Ovary (tissue), 9 donors: ENCODE measurements around the gene GPX3. TPM values are rescaled to one million over a fixed set of nuclear protein-coding genes. Genes with fewer than 3 reads are reported as not detected.

Experiments used
- DNase-seq, 5 donors: peaks; one replicate each; pipeline ENCODE4 v3.0.0-alpha.2; 2019 to 2020
- H3K27ac ChIP-seq, 2 donors: fragments of 200-600 bp; one replicate each; pipeline versions ENCODE4 v1.5.1 to v1.8.0; 2019 to 2022
- H3K27me3 ChIP-seq: fragments of 200-600 bp; one replicate; pipeline ENCODE4 v1.8.0; 2022
- H3K36me3 ChIP-seq: fragments of 200-600 bp; sonication (generic); one replicate; pipeline ENCODE4 v1.5.1; 2019
- H3K4me1 ChIP-seq: one replicate; pipeline ENCODE4 v1.8.1; 2013; ENCODE audit warnings: mild to moderate bottlenecking, moderate library complexity; ENCODE audit not compliant: insufficient read depth
- H3K4me3 ChIP-seq: fragments of 200-600 bp; sonication (generic); one replicate; pipeline ENCODE4 v1.5.1; 2017
- H3K9me3 ChIP-seq, 2 donors: fragments of 200-600 bp in 1 of 2; sonication (generic) in 1 of 2; one replicate each; pipeline versions ENCODE4 v1.5.1 to v1.8.1; 2013 to 2019; ENCODE audit warnings: mild to moderate bottlenecking in 1 of 2, moderate library complexity in 1 of 2
- EP300 ChIP-seq: sonication (generic); formaldehyde crosslinking; IDR thresholded peaks from one replicate; pipeline ENCODE4 v1.6.1; 2017; ENCODE audit warnings: antibody characterized with exemption
- POLR2A ChIP-seq: fragments of 450-650 bp; IDR thresholded peaks from one replicate; pipeline ENCODE4 v1.6.1; 2017; ENCODE audit warnings: antibody characterized with exemption, mild to moderate bottlenecking, moderate library complexity
- WGBS, 3 donors: extraction: QIAGEN DNeasy Blood & Tissue Kit in 1 of 3; methylation state at CpG; one replicate each; pipeline versions ENCODE4 v1.1.5 to v1.1.7; 2013 to 2017; 5-methylcytosine and 5-hydroxymethylcytosine counted together
- intact Hi-C, 4 donors: fragments of 100-400 bp; cut with DNase I; formaldehyde crosslinking; loops; one replicate each; pipeline versions ENCODE4 v1.11.0 to v1.15.1; 2022 to 2023
- polyA plus RNA-seq, 2 donors: library from polyadenylated mRNA; stranded (reverse); fragments of 200-250 nt in 1 of 2; fragments of 350-450 nt in 1 of 2; fragmentation: Illumina TruSeq in 1 of 2; extraction: RNeasy Lipid Tissue Mini Kit (QIAGEN cat#74804) in 1 of 2; gene quantifications; one replicate each; pipeline ENCODE4 v1.2.3, GENCODE V29; 2013 to 2014
- total RNA-seq, 7 donors: library from RNA; depleted of rRNA in 2 of 7; stranded (reverse); fragments of >200 nt in 2 of 7; fragmentation: NEBNext Ultra II Directional in 3 of 7; extraction: Animal tissue kit (Norgen Biotek cat#: 25700) in 3 of 7; gene quantifications; one replicate each; pipeline versions ENCODE4 v1.1.0 to v1.2.4, GENCODE V29; 2016 to 2023
- TF ChIP-seq, protein P1 (sequence below), 3 donors: fragments of 450-650 bp in 2 of 3; fragments of 200-600 bp in 1 of 3; IDR thresholded peaks; one replicate each; pipeline versions ENCODE4 v1.5.1 to v1.8.0; 2016 to 2022; ENCODE audit warnings: antibody characterized with exemption in 3 of 3, mild to moderate bottlenecking in 1 of 3
- donor health status: DM: no; HTN: no; CAD: no; lungs with moderate emphysema.
- donor health status: DM: no; HTN: no; CAD: no.
- donor health status: Bipolar disorder and iron deficiency.
- donor health status: DM: yes; HTN: yes; CAD: no.
- donor health status: DM: no; HTN: no; CAD: no.
- donor health status: DM: yes; HTN: yes; CAD: no.

GPX3 gene
- total and polyA plus RNA-seq, 9 donors, result 110 to 827 (median 292) TPM

DNA sequence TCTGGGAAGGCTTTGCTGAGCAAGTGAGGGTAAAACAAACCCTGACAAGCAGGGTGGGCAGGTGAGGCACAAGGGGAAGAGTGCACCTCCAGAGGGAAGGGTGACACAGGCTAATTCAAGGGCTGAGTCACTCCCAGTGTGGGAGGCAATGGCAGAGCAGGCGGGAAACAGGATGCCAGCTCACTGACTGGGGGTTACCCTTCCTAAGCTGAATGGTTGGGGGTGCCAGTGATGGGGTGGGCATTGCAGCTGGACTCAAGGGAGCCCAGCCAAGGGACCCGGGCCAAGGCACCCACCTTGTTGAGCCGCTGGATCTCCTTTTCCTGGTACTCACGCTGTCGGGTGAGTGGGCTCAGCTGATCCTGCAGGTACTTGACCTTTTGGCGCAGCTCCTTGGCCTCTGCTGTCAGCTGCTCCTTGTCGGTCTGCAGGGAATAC lies 18.4 kb downstream of the GPX3 start:
- DNase-seq, result no peak
- Histone ChIP-seq H3K27ac (peak overlapping the region; percentile 51 to 60), H3K4me3 (no peak overlapping the region), H3K4me1 (peaks cover 26% of the 10 kb centered on the region), H3K36me3 (no peaks in the 10 kb centered on the region), H3K9me3 (no peaks in the 10 kb centered on the region), H3K27me3 (no peaks in the 10 kb centered on the region)
- TF ChIP-seq, protein P1, sequence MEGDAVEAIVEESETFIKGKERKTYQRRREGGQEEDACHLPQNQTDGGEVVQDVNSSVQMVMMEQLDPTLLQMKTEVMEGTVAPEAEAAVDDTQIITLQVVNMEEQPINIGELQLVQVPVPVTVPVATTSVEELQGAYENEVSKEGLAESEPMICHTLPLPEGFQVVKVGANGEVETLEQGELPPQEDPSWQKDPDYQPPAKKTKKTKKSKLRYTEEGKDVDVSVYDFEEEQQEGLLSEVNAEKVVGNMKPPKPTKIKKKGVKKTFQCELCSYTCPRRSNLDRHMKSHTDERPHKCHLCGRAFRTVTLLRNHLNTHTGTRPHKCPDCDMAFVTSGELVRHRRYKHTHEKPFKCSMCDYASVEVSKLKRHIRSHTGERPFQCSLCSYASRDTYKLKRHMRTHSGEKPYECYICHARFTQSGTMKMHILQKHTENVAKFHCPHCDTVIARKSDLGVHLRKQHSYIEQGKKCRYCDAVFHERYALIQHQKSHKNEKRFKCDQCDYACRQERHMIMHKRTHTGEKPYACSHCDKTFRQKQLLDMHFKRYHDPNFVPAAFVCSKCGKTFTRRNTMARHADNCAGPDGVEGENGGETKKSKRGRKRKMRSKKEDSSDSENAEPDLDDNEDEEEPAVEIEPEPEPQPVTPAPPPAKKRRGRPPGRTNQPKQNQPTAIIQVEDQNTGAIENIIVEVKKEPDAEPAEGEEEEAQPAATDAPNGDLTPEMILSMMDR (IDR thresholded peaks at IDR 0.05), result no peak
- intact Hi-C loops, result loop anchor here in 1 of 4 donors (5.0 kb wide), 1 partner anchor 37 kb away; no protein-coding TSS in a partner anchor
- WGBS, 3 donors, result 67 to 73% (median 72%) methylated on average over 7 of the region's 7 CpGs

DNA sequence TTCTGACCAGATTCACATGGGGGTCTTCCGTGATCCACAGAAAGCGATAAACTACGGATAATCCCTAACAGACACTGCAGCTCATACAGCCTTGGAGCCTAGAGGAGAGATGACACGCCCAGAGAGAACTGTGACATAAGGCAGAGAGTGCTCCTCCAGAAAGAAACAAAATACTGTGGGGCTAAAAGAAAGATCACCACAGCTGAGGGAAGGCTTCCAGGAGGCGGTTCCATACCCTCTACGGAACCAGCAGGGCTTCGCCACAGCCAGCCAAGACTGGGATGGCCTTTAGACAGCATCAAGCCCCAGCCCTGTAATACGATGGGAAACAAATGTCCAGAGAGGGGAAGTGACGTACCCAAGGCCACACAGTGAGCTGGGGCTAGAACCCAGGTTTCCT lies 19.3 kb downstream of the GPX3 start:
- H3K4me1 ChIP-seq, result peaks cover 26% of the 10 kb centered on the region
- H3K27me3 ChIP-seq, result no peaks in the 10 kb centered on the region
- intact Hi-C loops, result loop anchor here in 1 of 4 donors (5.0 kb wide), 1 partner anchor 37 kb away; no protein-coding TSS in a partner anchor
- no peak for TF ChIP-seq EP300
- no peak for TF ChIP-seq POLR2A
- TF ChIP-seq, protein P1 (IDR thresholded peaks at IDR 0.05), result no peak
- no peaks in the 10 kb centered on the region for H3K36me3 ChIP-seq
- H3K4me3 ChIP-seq, result no peak overlapping the region
- H3K27ac ChIP-seq, result no peak overlapping the region
- 89 to 94% (median 92%) methylated on average over 9 of the region's 9 CpGs for WGBS, 3 donors
- no peak for DNase-seq
- H3K9me3 ChIP-seq, result no peaks in the 10 kb centered on the region

DNA sequence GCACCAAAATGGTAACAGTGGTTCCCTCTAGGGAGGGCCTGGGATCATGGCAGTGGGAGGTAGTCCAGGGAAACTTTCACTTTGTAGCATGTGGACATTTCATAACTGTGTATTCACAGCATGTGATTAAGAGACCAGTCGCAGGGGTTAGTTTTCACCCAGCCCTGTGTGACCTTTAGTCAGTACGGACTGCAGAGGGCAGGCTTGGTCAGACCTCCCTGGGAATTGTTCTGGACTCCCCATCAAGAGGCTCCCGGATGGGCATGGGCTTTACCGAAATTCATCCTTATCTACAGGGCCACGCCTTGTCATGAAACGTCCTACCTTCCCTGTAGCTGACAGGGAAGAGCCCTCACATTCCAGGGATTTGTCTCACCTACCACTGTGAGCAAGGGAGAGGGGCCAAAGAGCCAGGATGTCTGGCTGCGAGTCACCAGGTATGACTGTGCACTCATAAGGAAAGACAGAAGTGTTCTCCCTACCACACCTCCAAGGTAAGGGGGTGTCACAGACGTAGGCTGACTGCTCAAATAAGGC lies 19.9 kb downstream of the GPX3 start:
- WGBS, 3 donors, result 66 to 75% (median 70%) methylated on average over 8 of the region's 8 CpGs

DNA sequence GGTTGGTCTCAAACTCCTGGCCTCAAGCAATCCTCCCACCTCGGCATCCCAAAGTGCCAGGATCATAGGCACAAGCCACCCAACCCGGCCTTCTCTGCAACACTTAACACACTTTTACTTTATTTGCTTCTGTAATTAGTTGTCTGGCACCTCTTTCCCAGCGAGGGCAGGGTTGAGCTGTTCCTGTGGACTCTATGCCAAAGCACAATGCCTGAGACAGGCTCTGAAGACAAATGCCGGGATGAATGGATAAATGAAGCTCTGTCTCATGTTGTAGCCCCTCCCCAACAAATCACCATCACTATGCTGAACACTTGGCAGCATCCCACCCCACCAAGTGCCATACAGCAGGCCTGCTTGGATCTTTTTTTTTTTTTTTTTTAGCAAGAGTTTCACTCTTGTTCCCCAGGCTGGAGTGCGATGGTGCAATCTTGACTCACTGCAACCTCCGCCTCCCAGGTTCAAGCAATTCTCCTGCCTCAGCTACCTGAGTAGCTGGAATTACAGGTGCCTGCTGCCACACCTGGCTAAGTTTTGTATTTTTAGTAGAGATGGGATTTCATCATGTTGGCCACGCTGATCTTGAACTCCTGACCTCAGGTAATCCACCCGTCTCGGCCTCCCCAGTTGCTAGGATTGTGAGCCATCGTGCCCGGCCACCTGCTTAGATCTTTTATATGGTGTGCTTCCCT lies 21.3 kb downstream of the GPX3 start:
- Histone ChIP-seq H3K9me3 (no peaks in the 10 kb centered on the region), H3K27me3 (no peaks in the 10 kb centered on the region), H3K27ac (no peak overlapping the region), H3K4me3 (no peak overlapping the region), H3K4me1 (peaks cover 26% of the 10 kb centered on the region), H3K36me3 (no peaks in the 10 kb centered on the region)
- peak in 1 of 5 donors; percentile 21 for DNase-seq
- intact Hi-C loops, result no loop called here
- 93 to 96% (median 94%) methylated on average over 11 of the region's 11 CpGs for WGBS, 3 donors
- TF ChIP-seq POLR2A (no peak), EP300 (no peak)
- TF ChIP-seq, protein P1 (IDR thresholded peaks at IDR 0.05), result no peak

More for the DNA sequence above, 19.9 kb downstream of the GPX3 start:
- TF ChIP-seq, protein P1 (IDR thresholded peaks at IDR 0.05), result no peak
- TF ChIP-seq EP300, result no peak
- TF ChIP-seq POLR2A, result no peak
- no peak for DNase-seq
- Histone ChIP-seq H3K4me3 (no peak overlapping the region), H3K36me3 (no peaks in the 10 kb centered on the region), H3K27ac (no peak overlapping the region), H3K27me3 (no peaks in the 10 kb centered on the region), H3K4me1 (peaks cover 26% of the 10 kb centered on the region), H3K9me3 (no peaks in the 10 kb centered on the region)
- intact Hi-C loops, result no loop called here
